GM12801 (cell line): ENCODE results near the gene SMG1.

Experiments
- TF ChIP-seq, protein P1 (sequence below): IDR thresholded peaks from one replicate; pipeline ENCODE4 v1.5.1; 2011; ENCODE audit warnings: control low read depth; ENCODE audit not compliant: insufficient read length; ENCODE audit errors: extremely low read depth

SMG1 gene

GRCh38 chr16:18941471-18941870 lies 15.3 kb upstream of the SMG1 start:
- TF ChIP-seq, protein P1, sequence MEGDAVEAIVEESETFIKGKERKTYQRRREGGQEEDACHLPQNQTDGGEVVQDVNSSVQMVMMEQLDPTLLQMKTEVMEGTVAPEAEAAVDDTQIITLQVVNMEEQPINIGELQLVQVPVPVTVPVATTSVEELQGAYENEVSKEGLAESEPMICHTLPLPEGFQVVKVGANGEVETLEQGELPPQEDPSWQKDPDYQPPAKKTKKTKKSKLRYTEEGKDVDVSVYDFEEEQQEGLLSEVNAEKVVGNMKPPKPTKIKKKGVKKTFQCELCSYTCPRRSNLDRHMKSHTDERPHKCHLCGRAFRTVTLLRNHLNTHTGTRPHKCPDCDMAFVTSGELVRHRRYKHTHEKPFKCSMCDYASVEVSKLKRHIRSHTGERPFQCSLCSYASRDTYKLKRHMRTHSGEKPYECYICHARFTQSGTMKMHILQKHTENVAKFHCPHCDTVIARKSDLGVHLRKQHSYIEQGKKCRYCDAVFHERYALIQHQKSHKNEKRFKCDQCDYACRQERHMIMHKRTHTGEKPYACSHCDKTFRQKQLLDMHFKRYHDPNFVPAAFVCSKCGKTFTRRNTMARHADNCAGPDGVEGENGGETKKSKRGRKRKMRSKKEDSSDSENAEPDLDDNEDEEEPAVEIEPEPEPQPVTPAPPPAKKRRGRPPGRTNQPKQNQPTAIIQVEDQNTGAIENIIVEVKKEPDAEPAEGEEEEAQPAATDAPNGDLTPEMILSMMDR: no peak

- TF ChIP-seq, protein P1: no peak
These were observed 12.8 kb upstream of the SMG1 start for GRCh38 chr16:18938986-18939385.

- TF ChIP-seq, protein P1: no peak
These were observed 11.2 kb upstream of the SMG1 start for GRCh38 chr16:18937390-18937789.

DNA sequence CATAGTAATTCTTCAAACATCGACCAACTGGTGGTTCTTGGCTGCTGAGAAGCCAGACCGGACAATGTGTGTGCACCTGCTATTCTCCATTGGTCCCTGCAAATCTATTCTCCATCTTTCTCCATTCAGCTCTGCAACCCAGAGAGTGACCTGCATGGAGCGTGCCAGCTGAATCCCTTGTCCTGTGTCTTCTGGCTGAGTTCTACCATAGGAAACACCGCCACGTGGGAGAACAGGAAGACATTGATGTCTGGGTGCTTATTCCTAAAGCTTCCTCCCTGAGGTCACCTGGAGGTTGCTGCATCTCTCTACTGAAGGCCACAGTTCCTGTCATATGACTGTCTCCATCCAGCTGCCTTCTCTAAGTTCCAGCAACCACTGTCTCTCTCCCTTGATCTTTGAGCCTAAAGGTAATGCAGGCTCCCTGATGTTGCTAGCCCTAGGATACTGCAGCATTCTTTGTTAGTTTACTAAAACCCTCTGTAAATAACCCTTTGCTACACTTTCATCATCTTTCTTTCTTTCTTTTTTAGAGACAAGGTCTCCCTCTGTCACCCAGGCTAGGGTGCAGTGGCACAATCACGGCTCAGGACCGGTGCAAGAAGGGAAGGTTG lies 10.6 kb upstream of the SMG1 start:
- TF ChIP-seq, protein P1: no peak

DNA sequence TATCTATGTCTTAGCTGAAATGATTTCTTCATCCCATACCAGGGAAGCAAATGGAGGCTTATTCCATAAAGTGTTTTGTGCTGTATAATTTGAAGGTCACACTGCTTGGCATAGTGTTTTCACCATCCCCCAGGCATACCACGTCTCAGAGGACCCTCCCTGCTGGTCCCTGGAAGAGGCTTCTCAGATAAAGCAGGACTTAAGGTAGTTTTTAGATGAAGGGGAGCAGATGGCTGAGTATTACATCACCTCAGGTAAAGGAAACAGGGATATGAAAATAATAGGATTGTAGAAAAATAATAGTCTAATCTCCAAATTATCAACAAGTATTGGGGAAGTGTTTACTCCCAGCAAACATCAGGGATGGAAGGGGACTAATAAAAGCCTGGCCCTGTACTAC lies 7.3 kb upstream of the SMG1 start:
- TF ChIP-seq, protein P1: no peak

DNA sequence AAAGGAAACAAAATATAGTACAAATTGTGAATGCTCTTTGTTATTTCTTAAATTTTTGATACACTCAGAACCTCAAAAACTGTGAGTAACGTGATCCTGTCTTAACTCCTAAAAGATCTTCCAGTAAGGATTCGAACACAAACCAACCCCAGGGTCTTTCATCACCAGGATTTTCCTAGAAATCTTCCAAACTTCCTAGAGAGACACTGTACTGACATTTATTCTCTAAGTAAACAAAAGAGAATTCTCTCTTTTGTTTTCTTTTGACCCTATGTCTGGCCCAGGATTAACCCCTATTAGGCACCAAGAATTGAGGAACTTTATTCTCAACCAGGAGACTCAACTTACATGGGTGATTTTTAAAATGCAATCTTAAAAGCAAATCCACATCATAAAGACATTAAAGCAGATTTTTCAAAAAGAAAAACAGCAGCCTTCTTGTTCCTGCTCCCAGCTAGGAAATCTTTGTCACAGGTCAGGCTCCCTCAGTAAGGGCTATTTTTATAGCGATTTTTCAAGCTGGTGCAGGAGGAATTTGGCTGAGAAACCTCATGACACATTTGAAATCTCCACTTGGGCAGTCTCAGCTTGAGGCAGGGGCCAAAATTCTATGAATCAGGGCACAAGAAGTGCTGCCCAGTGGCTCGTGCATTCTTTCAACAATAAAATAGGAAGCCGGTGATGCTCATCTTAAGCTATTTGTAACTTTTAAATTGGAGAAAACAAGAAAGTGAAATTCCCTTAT lies 6.2 kb upstream of the SMG1 start:
- TF ChIP-seq, protein P1: no peak

- TF ChIP-seq, protein P1: no peak
These were observed 5.5 kb upstream of the SMG1 start for GRCh38 chr16:18931756-18932155.
